Measurements from ENCODE around the gene TRMT10B.
A peak's percentile ranks its signal among the peaks of the same experiment; 100 is the strongest.

The TRMT10B gene

GRCh38 chr9:37753489-37754190, at the start of gene TRMT10B:
Gene TRMT10B, plus strand, starts transcription at chr9:37753805. Its CDS starts 8,127 bp downstream, at chr9:37761932.
- DNase-seq (ENCODE audit: low read depth): peak; percentile 77

- no peak for DNase-seq (ENCODE audit: low read depth)
These were observed 47.8 kb upstream of the TRMT10B start for GRCh38 chr9:37705787-37706186.

- DNase-seq (ENCODE audit: low read depth): peak; percentile 32
These were observed 47.3 kb upstream of the TRMT10B start for GRCh38 chr9:37706290-37706689.

DNA sequence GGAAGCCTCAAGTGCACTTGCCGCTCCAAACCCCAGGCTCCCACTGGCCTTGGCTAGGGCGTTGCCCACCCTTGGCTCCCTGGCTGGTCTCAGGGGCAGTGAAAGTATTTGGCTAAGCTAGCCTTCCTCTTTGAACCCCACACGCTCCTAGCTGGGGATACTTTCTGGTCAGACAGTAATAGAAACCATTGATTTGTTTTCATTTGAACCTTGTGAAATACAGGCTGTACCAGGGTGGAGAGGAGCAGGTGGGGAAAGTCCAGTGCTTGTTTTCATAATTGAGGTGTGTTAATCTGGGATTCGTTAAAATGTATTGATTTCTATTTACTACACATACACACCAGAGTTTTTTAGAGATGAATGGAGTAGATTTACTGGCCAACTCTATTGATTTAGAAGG, 45.9 kb upstream of the TRMT10B start:
- no peak for DNase-seq (ENCODE audit: low read depth)

DNA sequence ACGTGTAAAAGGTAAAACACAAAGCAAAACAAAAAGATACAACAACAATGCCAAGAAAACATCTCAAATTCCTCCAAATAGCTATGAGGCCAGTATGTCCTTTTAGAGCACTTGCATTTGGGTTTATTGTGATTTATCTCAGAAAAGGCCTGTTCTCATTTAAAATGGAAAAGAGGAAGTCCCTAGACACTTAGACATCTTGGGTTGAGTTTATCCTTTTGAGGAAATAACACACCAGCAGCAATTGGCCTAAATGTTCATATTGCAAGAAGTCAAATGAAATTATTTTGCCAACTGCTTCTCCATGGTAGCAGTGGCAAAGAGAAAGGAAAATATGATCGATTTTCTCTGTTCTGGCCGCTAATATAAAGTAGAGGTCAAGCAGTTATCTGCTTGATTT, 43.6 kb upstream of the TRMT10B start:
- DNase-seq (ENCODE audit: low read depth): no peak

DNA sequence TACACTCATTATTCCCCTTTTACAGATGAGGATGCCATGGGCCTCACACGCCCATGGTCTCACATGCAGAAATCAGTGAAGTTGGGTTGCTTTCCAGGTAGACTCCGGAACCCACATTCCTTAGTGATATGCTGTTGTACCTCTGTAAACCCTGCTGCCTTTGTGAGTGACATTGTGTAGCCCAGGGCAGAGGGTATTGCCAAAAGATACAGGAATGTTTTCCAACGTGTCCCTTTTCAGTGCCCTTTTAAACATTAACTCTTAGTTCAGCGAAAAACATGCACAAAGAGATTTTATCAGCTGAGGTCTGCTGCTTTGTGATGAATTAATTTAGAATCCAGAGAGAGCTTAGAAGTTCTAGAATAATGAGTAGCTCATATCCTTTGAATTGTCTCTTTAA, 38.3 kb upstream of the TRMT10B start:
- DNase-seq (ENCODE audit: low read depth): no peak

DNA sequence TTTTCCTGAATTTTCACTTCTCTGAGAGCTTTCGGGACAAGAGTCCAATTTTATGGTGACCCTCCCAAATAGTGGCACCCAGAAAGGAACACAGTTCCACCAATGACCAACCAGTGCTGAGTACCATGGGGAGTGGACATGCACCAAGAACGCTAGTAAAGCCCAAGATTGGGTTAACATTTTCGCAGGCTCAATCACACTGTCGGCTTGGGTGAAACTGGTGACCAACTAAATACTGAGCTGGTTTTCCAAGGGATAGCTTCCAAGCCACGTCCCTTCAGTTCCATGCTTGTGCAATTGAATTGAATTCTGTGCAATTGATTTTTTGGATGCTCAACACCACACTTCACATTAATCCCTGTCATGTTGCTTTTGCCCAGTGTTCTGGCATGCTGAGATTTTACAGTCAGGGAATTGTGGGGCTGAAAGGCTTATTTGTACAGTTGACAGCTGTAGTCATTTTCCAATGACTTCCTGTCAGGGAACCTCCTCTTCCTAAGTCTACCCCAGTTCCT, 37.6 kb upstream of the TRMT10B start:
- no peak for DNase-seq (ENCODE audit: low read depth)

DNA sequence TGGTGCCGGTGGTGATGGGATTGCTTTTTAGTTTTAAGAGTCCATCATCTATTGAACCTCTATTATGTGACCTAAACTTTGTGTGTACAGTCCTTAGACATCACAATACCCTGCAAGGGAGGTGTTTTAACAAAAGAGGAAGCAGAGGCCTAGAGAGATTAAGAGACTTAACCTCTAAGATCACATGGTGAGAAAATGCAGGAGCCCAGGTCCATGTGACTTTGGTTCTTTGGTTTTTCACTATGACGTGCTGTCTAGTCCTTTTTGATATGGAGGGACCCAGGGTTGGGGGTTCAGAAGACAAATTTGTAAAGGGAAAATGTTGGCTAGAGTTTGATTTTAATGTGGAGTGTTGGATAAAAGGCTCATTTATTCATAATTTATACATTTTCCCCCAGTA, 34.1 kb upstream of the TRMT10B start:
- no peak for DNase-seq (ENCODE audit: low read depth)

DNA sequence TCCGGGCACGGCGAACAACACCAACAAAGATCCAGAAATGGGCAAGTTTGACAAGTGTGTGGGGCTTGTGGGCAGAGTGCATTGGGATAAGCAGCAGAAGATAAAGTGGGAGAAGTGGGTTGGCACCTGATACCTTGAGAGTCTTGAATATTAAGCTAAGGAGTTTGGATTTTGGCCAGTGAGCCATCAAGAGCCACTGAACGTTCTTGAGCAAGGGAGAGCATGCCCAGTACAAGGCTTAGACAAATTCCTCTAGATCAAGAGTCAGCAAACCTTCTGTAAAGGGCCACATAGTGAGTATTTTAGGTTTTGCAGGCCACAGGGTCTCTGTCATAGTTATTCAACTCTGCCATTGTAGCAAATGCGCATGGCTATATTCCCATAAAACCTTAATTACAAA, 26.6 kb upstream of the TRMT10B start:
- DNase-seq (ENCODE audit: low read depth): no peak

DNA sequence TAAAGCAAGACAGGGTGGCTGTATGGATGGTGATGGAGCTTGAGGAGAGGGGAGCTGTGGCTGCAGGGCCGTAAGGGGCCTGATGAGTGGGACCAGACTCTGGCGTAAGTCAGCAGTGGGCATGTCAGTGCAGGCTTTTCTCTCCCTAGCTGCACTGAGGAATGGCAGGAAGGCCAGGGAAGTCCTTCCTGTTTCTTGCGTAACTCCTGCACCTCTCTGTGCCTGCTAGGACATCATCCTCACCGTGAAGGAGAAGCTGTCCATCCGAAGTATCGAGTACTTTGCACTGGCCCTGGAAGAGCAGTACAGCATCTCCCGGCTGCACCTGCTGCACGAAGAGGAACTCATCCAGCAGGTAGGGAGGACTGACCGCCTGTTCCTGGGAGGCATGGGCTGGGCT, 24.1 kb upstream of the TRMT10B start:
- DNase-seq (ENCODE audit: low read depth): no peak

- peak; percentile 26 for DNase-seq (ENCODE audit: low read depth)
These were observed 23.3 kb upstream of the TRMT10B start for GRCh38 chr9:37730256-37730655.

- no peak for DNase-seq (ENCODE audit: low read depth)
These were observed 22.8 kb upstream of the TRMT10B start for GRCh38 chr9:37730839-37731238.

GRCh38 chr9:37732086-37732741, 21.4 kb upstream of the TRMT10B start:
- no peak for DNase-seq (ENCODE audit: low read depth)

DNA sequence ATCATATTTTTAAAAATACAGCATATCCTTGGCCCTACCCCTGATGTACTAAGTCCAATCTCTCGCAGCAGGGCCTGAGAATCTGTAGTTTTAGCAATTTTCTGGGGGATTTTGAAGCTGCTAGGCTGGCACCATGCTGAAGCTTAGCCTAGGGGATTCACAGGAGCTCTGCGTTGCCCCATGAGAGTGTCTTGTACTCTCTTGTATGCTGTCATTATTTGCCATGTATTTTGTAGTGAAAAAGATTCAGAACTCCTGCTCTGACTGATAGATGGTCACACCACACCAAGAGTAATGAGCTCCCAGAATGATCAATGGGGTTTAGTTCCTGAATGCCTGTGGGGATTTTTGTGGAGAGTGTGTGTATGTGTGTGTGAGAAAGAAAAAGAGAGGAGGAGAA, 20.7 kb upstream of the TRMT10B start:
- no peak for DNase-seq (ENCODE audit: low read depth)

DNA sequence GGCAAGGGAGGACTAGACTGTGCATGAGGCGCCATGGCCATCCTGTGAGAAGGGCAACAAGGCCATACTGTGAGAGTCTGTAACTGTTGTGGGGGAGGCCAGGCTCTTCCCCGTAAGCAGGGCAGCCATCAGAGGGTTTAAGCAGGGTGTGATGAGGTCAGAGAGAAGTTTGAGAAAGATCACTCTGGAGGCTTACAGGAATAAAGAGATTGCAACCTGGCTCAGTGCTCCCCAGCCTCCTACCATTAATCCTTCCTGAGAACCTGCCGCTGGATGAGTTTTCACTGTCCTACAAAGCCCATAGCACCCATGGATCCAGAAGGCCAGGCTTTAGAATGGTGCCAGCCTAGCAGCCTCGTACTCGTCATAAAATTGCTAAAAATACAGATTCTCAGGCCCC, 14.4 kb upstream of the TRMT10B start:
- DNase-seq (ENCODE audit: low read depth): no peak

DNA sequence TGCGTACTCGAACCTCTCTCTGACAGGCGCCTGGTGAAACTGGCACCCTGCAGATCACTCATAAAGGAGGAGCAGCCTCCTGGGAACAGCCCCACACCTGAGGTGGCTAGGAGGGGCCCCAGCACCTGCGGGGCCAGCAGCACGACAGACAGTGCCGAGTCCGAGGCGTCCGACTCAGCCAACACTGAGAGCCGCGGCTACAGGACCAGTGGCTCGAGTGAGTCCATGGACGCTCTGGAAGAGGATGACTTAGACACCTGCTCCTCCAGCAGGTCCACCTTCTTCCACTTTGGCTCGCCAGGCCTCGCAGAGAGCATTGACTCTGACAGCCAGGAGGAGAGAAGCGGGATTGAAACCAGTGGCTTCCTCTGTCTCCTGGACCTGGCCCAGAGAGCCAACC, 13.5 kb upstream of the TRMT10B start:
- no peak for DNase-seq (ENCODE audit: low read depth)

GRCh38 chr9:37740631-37741328, 12.8 kb upstream of the TRMT10B start:
- no peak for DNase-seq (ENCODE audit: low read depth)

- no peak for DNase-seq (ENCODE audit: low read depth)
These were observed 7.6 kb upstream of the TRMT10B start for GRCh38 chr9:37745970-37746369.

DNA sequence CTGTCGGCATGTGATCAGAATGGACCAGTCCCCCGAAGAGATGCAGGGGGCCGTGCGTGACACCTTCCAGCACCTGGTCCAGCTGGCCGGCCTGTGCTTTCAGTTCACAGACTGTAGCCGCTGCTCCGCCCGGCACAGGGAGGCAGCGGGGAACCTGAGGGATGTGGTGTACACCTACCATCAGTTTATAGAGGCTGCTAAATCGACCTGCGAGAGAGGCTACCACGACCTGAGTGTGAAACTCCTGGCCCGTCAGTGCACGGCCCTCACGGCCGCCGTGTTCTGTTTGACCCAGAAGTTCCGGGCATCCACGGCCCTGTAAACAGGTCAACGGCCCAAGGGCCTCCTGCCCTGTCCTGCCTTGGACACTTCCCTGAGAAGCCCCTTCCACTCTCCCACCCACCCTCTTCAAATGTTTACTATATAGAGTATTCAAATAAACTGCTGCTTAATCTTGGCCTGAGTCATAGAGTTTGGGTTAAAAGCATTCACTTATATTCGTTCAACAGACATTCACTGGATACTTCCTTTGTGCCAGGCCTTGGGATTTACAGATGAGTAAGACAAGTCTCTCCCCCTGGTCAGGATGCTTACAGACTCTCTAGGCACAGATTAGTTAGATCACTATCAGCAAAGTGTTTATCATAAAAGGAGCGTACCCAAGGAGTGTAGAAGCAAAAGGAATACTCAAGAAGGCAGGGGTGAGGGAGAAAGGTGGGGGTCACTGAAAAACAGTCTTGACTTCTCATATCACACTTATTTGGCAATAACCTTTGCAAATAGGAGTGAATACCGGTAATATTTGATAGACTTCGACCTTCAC, 6.9 kb upstream of the TRMT10B start:
- DNase-seq (ENCODE audit: low read depth): peak; percentile 91

GRCh38 chr9:37747271-37747753, 6.3 kb upstream of the TRMT10B start:
- peak; percentile 77 for DNase-seq (ENCODE audit: low read depth)

DNA sequence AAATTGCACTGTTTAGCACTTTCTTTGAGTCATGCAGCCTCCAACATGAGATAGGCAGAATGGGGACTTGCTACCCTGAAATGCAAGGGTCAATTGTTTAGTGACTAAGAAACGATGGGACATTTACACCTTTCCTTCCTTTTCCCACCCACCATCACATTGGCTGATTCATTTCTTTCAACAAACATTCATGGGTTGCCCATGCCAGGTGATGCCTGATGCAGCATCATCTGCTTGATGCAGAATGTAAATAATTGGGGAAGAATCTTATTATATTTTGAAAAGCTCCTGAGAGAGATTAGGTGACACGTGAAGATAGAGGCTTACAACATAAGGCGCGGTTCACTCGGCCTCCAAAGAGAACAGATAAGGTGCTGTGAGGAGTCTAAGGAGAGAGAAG, 4.5 kb upstream of the TRMT10B start:
- no peak for DNase-seq (ENCODE audit: low read depth)

- DNase-seq (ENCODE audit: low read depth): no peak
These were observed 2.4 kb upstream of the TRMT10B start for GRCh38 chr9:37751186-37751585.
